Immature natural killer cell (primary cell): Measurements from ENCODE around the gene ZNF277. TPM values are rescaled to one million over a fixed set of nuclear protein-coding genes. Genes with fewer than 3 reads are reported as not detected.

ENCODE experiments used
- DNase-seq, 3 donors: peaks; one replicate each; pipeline ENCODE4 v3.0.0; 2022; ENCODE audit warnings: mixed read lengths in 1 of 3
- H3K27ac Mint-ChIP-seq, 6 donors: one replicate each; pipeline ENCODE4 v1.8.0; 2020; ENCODE audit warnings: mixed read lengths in 6 of 6, mild to moderate bottlenecking in 5 of 6, inconsistent platforms in 4 of 6, moderate library complexity in 3 of 6
- H3K27me3 Mint-ChIP-seq, 3 donors: one replicate each; pipeline ENCODE4 v1.8.0; 2020 to 2021; ENCODE audit warnings: low read depth in 3 of 3, mild to moderate bottlenecking in 3 of 3, mixed read lengths in 3 of 3, moderate library complexity in 3 of 3, inconsistent platforms in 1 of 3
- H3K36me3 Mint-ChIP-seq, 3 donors: one replicate each; pipeline ENCODE4 v1.8.0; 2020; ENCODE audit warnings: mixed read lengths in 3 of 3, inconsistent platforms in 2 of 3, mild to moderate bottlenecking in 2 of 3
- H3K4me1 Mint-ChIP-seq, 2 donors: one replicate each; pipeline ENCODE4 v1.8.0; 2020; ENCODE audit warnings: inconsistent platforms in 2 of 2, mild to moderate bottlenecking in 2 of 2, mixed read lengths in 2 of 2, moderate library complexity in 1 of 2
- H3K4me3 Mint-ChIP-seq, 5 donors: one replicate each; pipeline ENCODE4 v1.8.0; 2020; ENCODE audit warnings: mild to moderate bottlenecking in 5 of 5, mixed read lengths in 5 of 5, inconsistent platforms in 3 of 5, moderate library complexity in 3 of 5
- H3K9me3 Mint-ChIP-seq, 6 donors: one replicate each; pipeline ENCODE4 v1.8.0; 2020; ENCODE audit warnings: mild to moderate bottlenecking in 6 of 6, mixed read lengths in 6 of 6, inconsistent platforms in 4 of 6, moderate library complexity in 3 of 6
- polyA plus RNA-seq, 3 donors: library from polyadenylated mRNA; unstranded; fragments of 300-500 nt; fragmentation: Illumina TruSeq; gene quantifications; one replicate each; pipeline ENCODE4 v1.2.3, GENCODE V29; 2021

Gene ZNF277
- polyA plus RNA-seq, 3 donors from 2014 or later, result 8.3 to 17.7 (median 15.5) TPM

DNA sequence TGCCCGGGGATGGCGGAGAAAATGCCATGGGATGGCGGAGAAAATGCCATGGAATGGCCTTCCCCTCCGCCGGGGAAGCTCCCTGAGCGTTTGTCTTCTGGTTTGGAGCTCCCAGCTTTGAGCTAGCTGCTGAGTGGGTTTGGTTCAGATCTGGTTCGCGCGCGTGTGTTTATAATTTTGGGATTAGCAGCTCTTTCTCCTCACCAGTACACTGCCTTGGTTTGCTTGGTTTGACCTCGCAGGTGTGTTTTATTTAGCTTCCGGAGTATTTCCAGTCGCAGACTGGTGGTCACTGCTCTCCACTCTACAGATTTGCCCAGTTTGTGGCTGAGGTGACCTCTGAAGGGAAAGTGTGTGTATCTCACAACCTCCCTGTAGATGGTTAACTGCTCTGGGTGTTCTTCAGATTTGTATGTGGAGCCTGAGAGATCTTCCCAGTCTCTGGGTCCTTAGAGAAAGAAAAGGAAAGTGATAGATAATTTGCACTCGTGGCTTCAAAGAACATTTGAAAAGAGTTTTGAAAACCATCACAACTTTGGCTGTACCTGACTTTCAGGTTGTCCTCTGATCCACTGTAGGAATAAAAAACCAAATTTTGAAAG lies 597 bp downstream of the ZNF277 start:
- H3K36me3 Mint-ChIP-seq, result no peaks in the 10 kb centered on the region
- no peaks in the 10 kb centered on the region for H3K9me3 Mint-ChIP-seq
- peak overlapping the region; percentile 85 to 94 (median 89) for H3K27ac Mint-ChIP-seq
- peak in 1 of 3 donors; percentile 13 for DNase-seq
- H3K4me1 Mint-ChIP-seq, result peaks cover 34 to 41% of the 10 kb centered on the region in 2 donors
- H3K27me3 Mint-ChIP-seq, result peaks cover 15 to 31% (median 15%) of the 10 kb centered on the region in 3 donors
- peak overlapping the region; percentile 94 to 97 (median 94) for H3K4me3 Mint-ChIP-seq

DNA sequence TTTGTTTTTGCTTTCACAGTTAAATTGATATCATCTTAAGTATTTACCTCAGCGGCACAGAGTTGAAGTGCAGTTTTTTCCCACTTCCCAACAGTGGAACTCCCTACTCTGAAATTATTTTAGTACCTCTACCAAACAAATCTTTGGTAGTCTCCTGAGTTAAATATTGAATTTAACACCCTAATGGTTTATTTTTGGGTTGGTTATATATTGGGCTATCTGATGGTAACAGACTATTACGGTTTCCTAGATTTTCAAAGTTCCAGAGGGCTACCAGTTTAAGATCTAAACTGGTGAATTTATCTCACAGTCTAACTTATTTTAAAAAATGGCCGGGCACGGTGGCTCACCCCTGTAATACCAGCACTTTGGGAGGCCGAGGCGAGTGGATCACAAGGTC lies 1.3 kb downstream of the ZNF277 start:
- Mint-ChIP-seq H3K27me3 (peaks cover 14 to 29% (median 15%) of the 10 kb centered on the region in 3 donors), H3K9me3 (no peaks in the 10 kb centered on the region), H3K4me1 (peaks cover 34 to 46% of the 10 kb centered on the region in 2 donors), H3K4me3 (peak overlapping the region; percentile 94 to 97 (median 94)), H3K27ac (peak overlapping the region in 3 of 6 donors; percentile 63 to 93 (median 85)), H3K36me3 (no peaks in the 10 kb centered on the region)
- no peak for DNase-seq

DNA sequence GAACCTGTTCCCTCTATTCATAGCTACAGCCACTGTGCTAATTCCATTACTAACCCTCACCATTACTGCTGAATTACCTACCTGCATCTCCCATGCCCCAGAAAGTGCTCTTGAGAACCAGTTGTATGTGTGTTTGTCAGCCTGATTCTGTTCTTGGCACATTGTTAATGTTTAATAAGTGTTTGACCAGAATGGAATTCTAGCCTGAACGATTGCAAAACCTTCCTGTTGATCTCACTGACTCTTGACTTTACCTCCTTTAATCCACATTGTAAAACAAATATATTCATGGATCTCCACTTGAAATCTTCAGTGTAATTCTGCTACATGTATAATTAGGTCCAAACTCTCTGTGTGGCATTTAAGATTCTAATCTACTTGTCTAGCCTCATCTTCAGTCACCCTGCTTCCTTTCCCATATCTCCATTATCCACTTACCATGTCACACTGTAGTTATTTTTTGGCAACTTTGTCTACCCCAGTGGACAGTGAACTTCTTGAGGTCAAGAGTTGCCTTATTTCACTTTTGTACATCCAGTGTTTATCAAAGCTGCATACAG lies 4.9 kb downstream of the ZNF277 start:
- no peaks in the 10 kb centered on the region for H3K36me3 Mint-ChIP-seq
- no peak for DNase-seq
- H3K27me3 Mint-ChIP-seq, result peaks cover 2 to 4% (median 2%) of the 10 kb centered on the region in 3 donors
- no peaks in the 10 kb centered on the region for H3K9me3 Mint-ChIP-seq
- peaks cover 14 to 24% of the 10 kb centered on the region in 2 donors for H3K4me1 Mint-ChIP-seq
- H3K4me3 Mint-ChIP-seq, result no peak overlapping the region
- H3K27ac Mint-ChIP-seq, result no peak overlapping the region

DNA sequence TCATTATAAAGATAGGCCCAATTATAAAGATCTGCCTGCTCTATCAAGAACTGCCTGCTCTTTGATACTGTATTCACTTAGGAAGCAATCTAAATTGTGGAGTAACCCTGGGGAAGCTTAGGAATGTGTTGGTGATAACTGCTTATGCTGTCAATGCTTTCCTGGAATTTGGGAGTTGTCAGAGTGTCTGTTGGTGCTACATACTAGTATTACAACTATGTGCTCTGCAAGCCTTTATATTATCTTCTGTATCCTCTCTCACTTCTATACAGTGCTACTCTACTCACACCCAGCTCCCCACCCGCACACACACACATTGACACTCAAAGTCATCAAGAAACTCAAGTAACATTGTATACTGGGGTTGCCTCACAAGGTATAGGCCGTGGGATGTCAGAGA lies 6.1 kb downstream of the ZNF277 start:
- Mint-ChIP-seq H3K27ac (no peak overlapping the region), H3K36me3 (no peaks in the 10 kb centered on the region), H3K27me3 (no peaks in the 10 kb centered on the region), H3K4me1 (peaks cover 7 to 13% of the 10 kb centered on the region in 2 donors), H3K9me3 (no peaks in the 10 kb centered on the region), H3K4me3 (no peak overlapping the region)
- no peak for DNase-seq

DNA sequence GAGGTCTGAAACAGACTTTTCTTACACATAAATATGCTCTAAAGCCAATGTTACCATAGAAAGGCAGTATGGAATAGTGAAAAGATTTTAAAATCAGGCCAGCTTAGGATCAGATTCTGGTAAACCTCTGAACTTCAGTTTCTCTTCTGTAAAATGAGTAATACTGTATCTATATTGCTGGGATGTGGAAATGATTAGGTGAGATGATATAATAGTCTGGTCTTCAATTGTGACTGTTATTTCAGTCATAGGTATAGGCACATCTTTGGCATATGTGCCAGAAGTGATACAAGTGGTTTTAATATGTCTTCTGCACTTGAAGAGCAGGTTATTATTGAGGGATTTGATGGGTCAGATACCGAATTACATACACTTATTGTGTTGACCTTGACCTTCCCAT lies 7.2 kb downstream of the ZNF277 start:
- Mint-ChIP-seq H3K36me3 (no peaks in the 10 kb centered on the region), H3K9me3 (no peaks in the 10 kb centered on the region), H3K4me1 (peaks cover 7 to 13% of the 10 kb centered on the region in 2 donors), H3K27ac (no peak overlapping the region), H3K27me3 (no peaks in the 10 kb centered on the region), H3K4me3 (no peak overlapping the region)
- no peak for DNase-seq

DNA sequence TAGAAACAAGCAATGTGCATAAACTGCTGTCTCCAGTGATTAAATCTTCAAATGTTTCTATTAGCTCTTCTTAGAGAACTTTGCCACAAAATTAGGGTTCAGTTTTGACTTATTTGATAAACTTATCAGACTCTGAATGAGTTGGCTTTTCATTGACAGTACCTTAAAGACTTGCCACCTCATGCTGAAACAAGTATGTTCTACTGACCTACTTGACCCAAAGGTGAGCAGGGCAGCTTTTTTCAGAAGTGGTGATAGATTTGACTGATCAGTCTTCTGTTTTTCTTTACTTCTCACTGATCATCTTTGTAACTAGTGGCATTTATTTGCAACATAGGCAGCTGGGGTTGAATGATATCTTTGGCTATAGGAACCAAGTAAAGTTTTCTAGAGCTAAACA lies 7.8 kb downstream of the ZNF277 start:
- Mint-ChIP-seq H3K36me3 (no peaks in the 10 kb centered on the region), H3K4me3 (no peak overlapping the region), H3K27ac (no peak overlapping the region), H3K27me3 (no peaks in the 10 kb centered on the region), H3K9me3 (no peaks in the 10 kb centered on the region), H3K4me1 (peaks cover 9 to 17% of the 10 kb centered on the region in 2 donors)
- DNase-seq, result no peak

DNA sequence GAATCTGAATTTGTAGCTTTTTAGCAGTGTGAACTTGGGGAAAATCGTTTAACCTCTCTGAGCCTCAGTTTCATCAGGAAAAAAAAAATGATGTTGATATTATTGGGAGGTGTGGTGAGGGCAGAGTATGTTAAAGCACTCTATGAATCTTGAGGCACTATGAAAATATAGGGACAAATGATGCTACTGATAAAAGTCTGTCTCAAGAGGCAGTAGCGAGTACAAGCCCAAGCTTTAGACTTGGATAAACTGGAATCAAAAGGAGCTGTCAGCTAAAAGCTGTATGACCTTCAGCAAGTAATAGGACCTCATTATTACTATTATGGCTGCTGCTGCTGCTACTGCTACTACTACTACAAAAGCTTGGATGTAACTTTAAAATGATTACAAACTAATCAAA lies 8.4 kb downstream of the ZNF277 start:
- Mint-ChIP-seq H3K27me3 (no peaks in the 10 kb centered on the region), H3K36me3 (no peaks in the 10 kb centered on the region), H3K9me3 (no peaks in the 10 kb centered on the region), H3K4me1 (peaks cover 9 to 17% of the 10 kb centered on the region in 2 donors), H3K4me3 (no peak overlapping the region), H3K27ac (no peak overlapping the region)
- DNase-seq, result no peak

DNA sequence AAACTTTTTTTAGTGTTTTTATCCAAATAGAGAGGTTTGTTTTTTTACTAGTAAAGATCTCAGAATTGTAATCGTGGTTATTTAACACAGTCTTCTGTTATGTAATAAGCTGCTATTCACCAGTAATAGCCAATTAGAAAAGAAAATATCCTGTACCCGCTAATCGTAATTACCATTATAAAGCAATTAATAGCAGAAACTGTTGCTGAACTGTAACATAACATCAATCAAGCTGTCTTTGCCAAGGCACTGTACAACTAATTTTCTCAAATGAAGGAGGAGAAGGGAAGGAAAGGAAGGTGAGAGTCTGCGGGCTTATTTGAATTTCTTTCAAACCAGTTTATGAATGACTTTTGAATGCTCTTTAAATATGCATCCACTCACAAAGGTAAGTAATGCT lies 9.3 kb downstream of the ZNF277 start:
- H3K36me3 Mint-ChIP-seq, result no peaks in the 10 kb centered on the region
- H3K27me3 Mint-ChIP-seq, result no peaks in the 10 kb centered on the region
- H3K9me3 Mint-ChIP-seq, result no peaks in the 10 kb centered on the region
- H3K4me3 Mint-ChIP-seq, result no peak overlapping the region
- no peak for DNase-seq
- peak overlapping the region in 1 of 6 donors; percentile 31 for H3K27ac Mint-ChIP-seq
- H3K4me1 Mint-ChIP-seq, result peaks cover 11 to 17% of the 10 kb centered on the region in 2 donors

DNA sequence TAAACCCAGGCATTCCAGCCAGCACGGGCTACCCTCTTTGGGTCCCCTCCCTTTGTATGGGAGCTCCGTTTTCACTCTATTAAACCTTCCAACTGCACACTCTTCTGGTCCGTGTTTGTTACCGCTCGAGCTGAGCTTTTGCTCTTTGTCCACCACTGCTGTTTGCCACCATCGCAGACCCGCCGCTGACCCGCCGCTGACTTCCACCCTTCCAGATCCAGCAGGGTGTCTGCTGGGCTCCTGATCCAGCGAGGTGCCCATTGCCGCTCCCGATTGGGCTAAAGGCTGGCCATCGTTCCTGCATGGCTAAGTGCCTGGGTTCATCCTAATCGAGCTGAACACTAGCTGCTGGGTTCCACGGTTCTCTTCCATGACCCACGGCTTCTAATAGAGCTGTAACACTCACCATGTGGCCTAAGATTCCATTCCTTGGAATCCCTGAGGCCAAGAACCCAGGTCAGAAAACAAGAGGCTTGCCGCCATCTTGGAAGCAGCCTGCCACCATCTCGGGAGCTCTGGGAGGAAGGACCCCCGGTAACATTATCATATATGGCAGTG lies 14.5 kb downstream of the ZNF277 start:
- H3K27ac Mint-ChIP-seq, result no peak overlapping the region
- no peaks in the 10 kb centered on the region for H3K9me3 Mint-ChIP-seq
- H3K36me3 Mint-ChIP-seq, result peaks cover 0 to 3% (median 0%) of the 10 kb centered on the region in 3 donors
- no peaks in the 10 kb centered on the region for H3K27me3 Mint-ChIP-seq
- DNase-seq, result no peak
- H3K4me3 Mint-ChIP-seq, result no peak overlapping the region
- peaks cover 25 to 36% of the 10 kb centered on the region in 2 donors for H3K4me1 Mint-ChIP-seq

DNA sequence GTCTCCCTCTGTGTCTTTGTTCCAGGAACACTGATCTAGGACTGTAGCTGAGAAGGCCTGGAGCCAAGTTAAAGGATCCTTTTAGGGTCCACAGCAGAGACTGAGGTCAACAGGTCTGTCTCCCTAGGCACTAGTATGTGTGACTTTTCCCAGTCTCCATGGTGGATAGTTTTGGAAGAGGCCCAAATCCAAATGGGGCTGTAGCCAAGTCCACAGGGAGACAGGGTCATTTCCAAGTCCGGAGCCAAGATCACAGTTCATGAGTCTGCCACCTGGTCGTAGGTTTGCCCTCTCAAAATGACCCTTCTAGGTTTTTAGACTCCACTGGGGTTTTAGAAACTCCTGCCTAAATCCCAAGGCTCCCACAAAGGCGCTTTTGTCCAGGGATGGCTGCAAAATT lies 16.8 kb downstream of the ZNF277 start:
- no peak overlapping the region for H3K4me3 Mint-ChIP-seq
- H3K27ac Mint-ChIP-seq, result no peak overlapping the region
- no peaks in the 10 kb centered on the region for H3K27me3 Mint-ChIP-seq
- no peak for DNase-seq
- peaks cover 0 to 3% (median 0%) of the 10 kb centered on the region in 3 donors for H3K36me3 Mint-ChIP-seq
- H3K4me1 Mint-ChIP-seq, result peaks cover 22 to 44% of the 10 kb centered on the region in 2 donors
- no peaks in the 10 kb centered on the region for H3K9me3 Mint-ChIP-seq

DNA sequence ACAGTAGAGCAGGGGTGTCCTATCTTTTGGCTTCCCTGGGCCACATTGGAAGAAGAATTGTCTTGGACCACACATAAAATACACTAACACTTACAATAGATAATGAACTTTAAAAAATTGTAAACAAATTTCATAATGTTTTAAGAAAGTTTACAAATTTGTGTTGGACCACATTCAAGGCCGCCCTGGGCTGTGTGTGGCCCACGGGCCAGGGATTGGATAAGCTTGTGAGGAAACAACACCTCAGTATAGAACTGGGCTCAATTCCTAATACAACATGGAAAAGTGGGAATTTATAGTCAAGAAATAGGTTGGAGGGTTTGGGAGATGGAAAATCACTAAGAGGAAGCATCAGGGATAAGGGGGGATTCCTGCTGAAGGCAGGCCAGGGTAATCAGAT lies 17.7 kb downstream of the ZNF277 start:
- no peak for DNase-seq
- Mint-ChIP-seq H3K9me3 (no peaks in the 10 kb centered on the region), H3K36me3 (peaks cover 0 to 3% (median 0%) of the 10 kb centered on the region in 3 donors), H3K4me1 (peaks cover 20 to 46% of the 10 kb centered on the region in 2 donors), H3K4me3 (no peak overlapping the region), H3K27me3 (no peaks in the 10 kb centered on the region), H3K27ac (no peak overlapping the region)

DNA sequence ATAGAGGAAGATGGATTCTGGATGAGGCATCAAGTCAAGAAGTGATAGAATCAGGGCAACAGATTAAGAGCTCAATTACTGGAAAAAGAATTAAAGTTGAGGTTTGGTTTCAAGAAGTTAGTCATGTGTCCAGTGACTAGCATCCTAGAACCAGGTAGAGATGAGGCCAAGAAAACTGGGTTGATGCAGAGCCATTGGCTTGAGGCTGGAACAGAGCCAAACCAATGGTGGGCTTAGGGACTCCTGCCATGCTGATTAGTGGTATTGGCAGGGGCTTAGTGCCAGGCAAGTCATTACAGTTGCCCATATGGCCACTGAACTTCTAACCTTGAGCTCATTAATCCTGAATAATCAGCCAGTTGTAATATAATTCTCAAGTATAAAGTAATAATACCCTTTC lies 18.5 kb downstream of the ZNF277 start:
- Mint-ChIP-seq H3K4me3 (no peak overlapping the region), H3K36me3 (peaks cover 0 to 3% (median 0%) of the 10 kb centered on the region in 3 donors), H3K27ac (peak overlapping the region in 1 of 6 donors; percentile 17), H3K27me3 (peaks cover 0 to 3% (median 0%) of the 10 kb centered on the region in 3 donors), H3K9me3 (no peaks in the 10 kb centered on the region), H3K4me1 (peaks cover 26 to 54% of the 10 kb centered on the region in 2 donors)
- no peak for DNase-seq

DNA sequence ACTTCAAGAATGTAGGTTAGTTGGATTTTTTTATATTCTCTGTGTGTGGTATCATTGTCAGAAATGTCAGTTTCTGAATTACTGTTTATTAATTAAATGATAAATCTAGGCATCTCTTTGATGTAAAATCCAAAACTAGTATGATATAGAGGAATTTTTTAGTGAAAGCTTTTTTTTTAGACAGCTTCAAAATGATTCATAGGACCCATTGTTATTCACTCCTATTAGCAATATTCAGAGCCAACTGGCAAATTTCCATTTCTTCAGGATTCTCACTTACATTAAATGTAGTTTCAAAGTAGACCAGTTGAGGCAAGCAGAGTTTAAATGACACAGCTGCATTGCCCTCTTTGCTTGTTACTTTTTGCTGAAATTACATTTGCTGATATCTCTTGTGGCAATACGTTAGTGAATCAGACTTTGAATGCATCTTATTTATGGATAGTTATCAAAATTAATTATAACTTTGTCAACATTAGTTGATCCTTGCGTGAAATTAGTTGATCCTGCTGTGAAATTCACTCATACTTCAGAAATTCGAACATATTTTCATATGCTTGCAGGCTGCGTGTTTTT lies 20.3 kb downstream of the ZNF277 start:
- Mint-ChIP-seq H3K27ac (no peak overlapping the region), H3K4me1 (peaks cover 39 to 69% of the 10 kb centered on the region in 2 donors), H3K4me3 (no peak overlapping the region), H3K9me3 (no peaks in the 10 kb centered on the region), H3K36me3 (peaks cover 0 to 3% (median 0%) of the 10 kb centered on the region in 3 donors), H3K27me3 (peaks cover 0 to 3% (median 0%) of the 10 kb centered on the region in 3 donors)
- DNase-seq, result no peak

DNA sequence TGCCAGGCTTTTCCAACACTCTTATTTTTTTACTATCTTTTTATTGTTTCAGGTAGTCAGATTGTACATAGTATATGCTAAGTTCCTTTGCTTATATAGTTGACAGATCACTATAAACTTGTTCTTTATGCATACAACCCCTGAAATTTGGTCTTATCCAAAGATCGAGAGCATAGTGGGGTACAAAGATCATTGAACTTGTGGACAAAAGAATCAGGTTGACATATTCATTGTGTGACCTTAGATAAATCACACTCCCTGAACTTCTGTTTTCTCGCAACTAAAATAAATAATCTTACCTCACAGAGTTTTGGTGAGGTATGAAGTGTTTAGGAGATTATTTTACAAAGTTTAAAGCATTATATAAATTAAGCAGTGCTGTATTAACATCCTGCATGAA lies 22.1 kb downstream of the ZNF277 start:
- Mint-ChIP-seq H3K36me3 (peaks cover 0 to 3% (median 0%) of the 10 kb centered on the region in 3 donors), H3K9me3 (no peaks in the 10 kb centered on the region), H3K27me3 (peaks cover 0 to 3% (median 0%) of the 10 kb centered on the region in 3 donors), H3K4me3 (peak overlapping the region in 1 of 5 donors; percentile 5), H3K4me1 (peaks cover 37 to 76% of the 10 kb centered on the region in 2 donors), H3K27ac (no peak overlapping the region)
- no peak for DNase-seq
